OCI-LY1 (cell line): ENCODE data around the gene CTF1.
A peak's percentile ranks its signal among the peaks of the same experiment; 100 is the strongest.

Experiments used
- H2AFZ ChIP-seq: fragments of 200-600 bp; sonication (generic), shearing (Covaris generic); 2 replicates; pipeline ENCODE4 v1.6.0; 2014; ENCODE audit warnings: antibody characterized with exemption, mild to moderate bottlenecking, low read length
- H3F3A ChIP-seq: fragments of 200-600 bp; sonication (generic), shearing (Covaris generic); 2 replicates; pipeline ENCODE4 v1.6.0; 2014; ENCODE audit warnings: mild to moderate bottlenecking, antibody characterized with exemption, low read length, moderate library complexity; ENCODE audit not compliant: insufficient read depth
- H3K27ac ChIP-seq: fragments of 200-600 bp; sonication (generic); 2 replicates; pipeline ENCODE4 v1.5.1; 2014; ENCODE audit warnings: low read length, mixed run types, mild to moderate bottlenecking, low read depth; ENCODE audit not compliant: poor library complexity, severe bottlenecking
- H3K27me3 ChIP-seq: fragments of 200-600 bp; sonication (generic); 2 replicates; pipeline ENCODE4 v1.6.0; 2014; ENCODE audit warnings: antibody characterized with exemption, mild to moderate bottlenecking, low read length, moderate library complexity; ENCODE audit not compliant: insufficient read depth
- H3K36me3 ChIP-seq: fragments of 200-600 bp; sonication (generic); 2 replicates; pipeline ENCODE4 v1.6.1; 2014; ENCODE audit warnings: mild to moderate bottlenecking, antibody characterized with exemption, low read length, moderate library complexity, mixed read lengths; ENCODE audit not compliant: insufficient read depth
- H3K4me1 ChIP-seq: fragments of 200-600 bp; sonication (generic); 2 replicates; pipeline ENCODE4 v1.5.1; 2014; ENCODE audit warnings: mild to moderate bottlenecking, low read length, moderate library complexity; ENCODE audit not compliant: insufficient read depth, severe bottlenecking
- H3K4me2 ChIP-seq: fragments of 200-600 bp; sonication (generic), shearing (Covaris generic); 2 replicates; pipeline ENCODE4 v1.6.1; 2014; ENCODE audit warnings: low read length
- H3K4me3 ChIP-seq: fragments of 200-600 bp; sonication (generic); 2 replicates; pipeline ENCODE4 v1.5.1; 2014; ENCODE audit warnings: low read length, low read depth, mild to moderate bottlenecking, mixed read lengths; ENCODE audit not compliant: poor library complexity, severe bottlenecking
- H3K79me2 ChIP-seq: fragments of 200-600 bp; shearing (Covaris generic); 2 replicates; pipeline ENCODE4 v1.6.1; 2016; ENCODE audit warnings: mixed run types, low read length, mixed read lengths; ENCODE audit not compliant: insufficient read depth
- H3K9ac ChIP-seq: fragments of 200-600 bp; sonication (generic), shearing (Covaris generic); 2 replicates; pipeline ENCODE4 v1.6.1; 2014; ENCODE audit warnings: mild to moderate bottlenecking, low read length, mixed read lengths
- H3K9me2 ChIP-seq: fragments of 200-600 bp; sonication (generic), shearing (Covaris generic); 2 replicates; pipeline ENCODE4 v1.6.1; 2014; ENCODE audit warnings: low read depth, mild to moderate bottlenecking, low read length, mixed read lengths
- H3K9me3 ChIP-seq: fragments of 200-600 bp; shearing (Covaris generic); 2 replicates; pipeline ENCODE4 v1.6.1; 2014; ENCODE audit warnings: low read length, mixed read lengths
- H4K20me1 ChIP-seq: fragments of 200-600 bp; sonication (generic), shearing (Covaris generic); 2 replicates; pipeline ENCODE4 v1.6.0; 2016; ENCODE audit warnings: mild to moderate bottlenecking, low read length; ENCODE audit not compliant: insufficient read depth
- CTCF ChIP-seq: fragments of 200-600 bp; sonication (generic), shearing (Covaris generic); IDR thresholded peaks from 2 replicates; pipeline ENCODE4 v1.5.1; 2017; ENCODE audit warnings: mild to moderate bottlenecking, antibody characterized with exemption, low read length, moderate library complexity, mixed read lengths
- EZH2 ChIP-seq: fragments of 200-600 bp; sonication (generic), shearing (Covaris generic); IDR thresholded peaks from 2 replicates; pipeline ENCODE4 v1.8.0; 2017; ENCODE audit warnings: borderline replicate concordance, mixed run types, mild to moderate bottlenecking, antibody characterized with exemption, low read length, moderate library complexity, mixed read lengths

CTF1 gene

GRCh38 chr16:30924913-30925631 lies 28.7 kb downstream of the CTF1 start:
- H3K9me2 ChIP-seq: no peaks in the 10 kb centered on the region
- no peaks in the 10 kb centered on the region for H3F3A ChIP-seq
- TF ChIP-seq EZH2 (no peak), CTCF (no peak)
- H3K4me3 ChIP-seq: peak overlapping the region; percentile 73
- peak overlapping the region; percentile 45 for H3K27ac ChIP-seq
- no peak overlapping the region for H2AFZ ChIP-seq
- H3K9ac ChIP-seq: peak overlapping the region; percentile 71; the same call in 1 of the 2 replicates
- H3K4me2 ChIP-seq: peak overlapping the region; percentile 68
- H3K36me3 ChIP-seq: peaks cover 6% of the 10 kb centered on the region; the same call in 1 of the 2 replicates
- no peaks in the 10 kb centered on the region for H3K79me2 ChIP-seq
- no peaks in the 10 kb centered on the region for H3K27me3 ChIP-seq
- H3K9me3 ChIP-seq: no peaks in the 10 kb centered on the region
- H3K4me1 ChIP-seq: peaks cover 27% of the 10 kb centered on the region
- no peaks in the 10 kb centered on the region for H4K20me1 ChIP-seq

GRCh38 chr16:30925632-30925987 lies 29.2 kb downstream of the CTF1 start:
- TF ChIP-seq EZH2: no peak
- no peak for TF ChIP-seq CTCF

GRCh38 chr16:30925995-30926811 lies 29.8 kb downstream of the CTF1 start:
- Histone ChIP-seq H3K9ac (no peak overlapping the region; the same call in 1 of the 2 replicates), H3K9me3 (no peaks in the 10 kb centered on the region), H3K27ac (peak overlapping the region; percentile 24), H3K36me3 (peaks cover 18% of the 10 kb centered on the region; the same call in 1 of the 2 replicates), H3K27me3 (no peaks in the 10 kb centered on the region), H3K4me1 (peaks cover 27% of the 10 kb centered on the region), H4K20me1 (no peaks in the 10 kb centered on the region), H3K4me3 (no peak overlapping the region), H3K9me2 (no peaks in the 10 kb centered on the region), H3F3A (no peaks in the 10 kb centered on the region), H2AFZ (no peak overlapping the region), H3K4me2 (no peak overlapping the region), H3K79me2 (no peaks in the 10 kb centered on the region)
- TF ChIP-seq CTCF (no peak), EZH2 (no peak)

More at GRCh38 chr16:30925632-30925987, 29.2 kb downstream of the CTF1 start:
- Histone ChIP-seq H3K36me3 (peaks cover 12% of the 10 kb centered on the region; the same call in 1 of the 2 replicates), H3K9me2 (no peaks in the 10 kb centered on the region), H3F3A (no peaks in the 10 kb centered on the region), H3K79me2 (no peaks in the 10 kb centered on the region), H3K27me3 (no peaks in the 10 kb centered on the region), H3K4me2 (no peak overlapping the region), H4K20me1 (no peaks in the 10 kb centered on the region), H3K27ac (peak overlapping the region; percentile 24), H2AFZ (no peak overlapping the region), H3K4me1 (peaks cover 27% of the 10 kb centered on the region), H3K4me3 (no peak overlapping the region), H3K9me3 (no peaks in the 10 kb centered on the region), H3K9ac (no peak overlapping the region)
